ENCODE data around the gene TNNT2. TPM values are rescaled to one million over a fixed set of nuclear protein-coding genes. Genes with fewer than 3 reads are reported as not detected.

TNNT2 gene
- total RNA-seq, 1 donor from 2014 or later = not detected

GRCh38 chr1:201335174-201335870 is 42.2 kb downstream of the TNNT2 start:
- TF ChIP-seq CTCF (IDR thresholded peaks at IDR 0.05; ENCODE audit: partially characterized antibody, unreplicated experiment) = no peak
- peaks cover 8% of the 10 kb centered on the region for H3K4me1 Mint-ChIP-seq (ENCODE audit: low read depth, unreplicated experiment)
- H3K36me3 Mint-ChIP-seq (ENCODE audit: unreplicated experiment) = peaks cover 8% of the 10 kb centered on the region
- H3K9me3 Mint-ChIP-seq (ENCODE audit: unreplicated experiment) = peaks cover 4% of the 10 kb centered on the region
- peaks cover 8% of the 10 kb centered on the region for H3K27me3 Mint-ChIP-seq (ENCODE audit: unreplicated experiment)
- no peak overlapping the region for H3K4me3 Mint-ChIP-seq (ENCODE audit: unreplicated experiment)
- peak; percentile 1 for DNase-seq
- no peak overlapping the region for H3K27ac Mint-ChIP-seq (ENCODE audit: unreplicated experiment)

GRCh38 chr1:201334325-201335173 is 42.9 kb downstream of the TNNT2 start:
- DNase-seq = peak; percentile 6
- Mint-ChIP-seq H3K27ac (ENCODE audit: unreplicated experiment) (no peak overlapping the region), H3K9me3 (ENCODE audit: unreplicated experiment) (peaks cover 6% of the 10 kb centered on the region), H3K27me3 (ENCODE audit: unreplicated experiment) (peaks cover 8% of the 10 kb centered on the region), H3K4me1 (ENCODE audit: low read depth, unreplicated experiment) (peaks cover 10% of the 10 kb centered on the region), H3K4me3 (ENCODE audit: unreplicated experiment) (no peak overlapping the region), H3K36me3 (ENCODE audit: unreplicated experiment) (peaks cover 8% of the 10 kb centered on the region)
- no peak for TF ChIP-seq CTCF (IDR thresholded peaks at IDR 0.05; ENCODE audit: partially characterized antibody, unreplicated experiment)

GRCh38 chr1:201332616-201333335 is 44.7 kb downstream of the TNNT2 start:
- TF ChIP-seq CTCF (IDR thresholded peaks at IDR 0.05; ENCODE audit: partially characterized antibody, unreplicated experiment) = no peak
- DNase-seq = peak; percentile 4
- Mint-ChIP-seq H3K27me3 (ENCODE audit: unreplicated experiment) (peaks cover 8% of the 10 kb centered on the region), H3K4me3 (ENCODE audit: unreplicated experiment) (no peak overlapping the region), H3K9me3 (ENCODE audit: unreplicated experiment) (peaks cover 6% of the 10 kb centered on the region), H3K4me1 (ENCODE audit: low read depth, unreplicated experiment) (peaks cover 11% of the 10 kb centered on the region), H3K36me3 (ENCODE audit: unreplicated experiment) (peaks cover 4% of the 10 kb centered on the region), H3K27ac (ENCODE audit: unreplicated experiment) (no peak overlapping the region)

- Mint-ChIP-seq H3K4me1 (ENCODE audit: low read depth, unreplicated experiment) (peaks cover 11% of the 10 kb centered on the region), H3K9me3 (ENCODE audit: unreplicated experiment) (peaks cover 6% of the 10 kb centered on the region), H3K36me3 (ENCODE audit: unreplicated experiment) (no peaks in the 10 kb centered on the region), H3K27me3 (ENCODE audit: unreplicated experiment) (peaks cover 7% of the 10 kb centered on the region), H3K4me3 (ENCODE audit: unreplicated experiment) (no peak overlapping the region), H3K27ac (ENCODE audit: unreplicated experiment) (no peak overlapping the region)
- peak; percentile 4 for DNase-seq
- no peak for TF ChIP-seq CTCF (IDR thresholded peaks at IDR 0.05; ENCODE audit: partially characterized antibody, unreplicated experiment)
Measured at GRCh38 chr1:201332021-201332420, 45.5 kb downstream of the TNNT2 start.

Data from glutamatergic neuron (in vitro differentiated cells).